IMR-90 (cell line): ENCODE results near the gene SH3BP2. TPM values are rescaled to one million over a fixed set of nuclear protein-coding genes. Genes with fewer than 3 reads are reported as not detected.
A peak's percentile ranks its signal among the peaks of the same experiment; 100 is the strongest.

Experiments used
- ATAC-seq: fragments of 200-7000 bp; cut with Tn5 transposase; 2 replicates; pipeline ENCODE4 v1.9.1; 2020; ENCODE audit warnings: low read depth, mild to moderate bottlenecking, moderate library complexity
- BruUV-seq: library from RNA; stranded (reverse); fragments of 400-500 nt; replicated peaks from 2 replicates; lab custom pipeline; 2021; lab: Mats Ljungman, UMichigan
- CTCF ChIA-PET: fragments of 300-600 bp; formaldehyde crosslinking; extraction: SDS; loops from one replicate; lab custom pipeline; 2021; ENCODE audit warnings: antibody characterized with exemption; lab: Yijun Ruan, JAX
- POLR2A ChIA-PET: fragments of 300-600 bp; sonication (Branson Sonifier 250); formaldehyde crosslinking; loops from one replicate; lab custom pipeline; 2022; ENCODE audit warnings: antibody characterized with exemption; ENCODE audit not compliant: unreplicated experiment; lab: Charles Lee
- DNase-seq: peaks from one replicate; pipeline ENCODE4 v3.0.0; 2013
- H2AFZ ChIP-seq: replicated peaks from 2 replicates; pipeline ENCODE3; 2013; ENCODE audit warnings: low read length, mild to moderate bottlenecking; ENCODE audit not compliant: poor library complexity
- H2AK5ac ChIP-seq: 2 replicates; pipeline ENCODE4 v1.6.1; 2013; ENCODE audit warnings: low read depth, low read length, inconsistent platforms
- H2AK9ac ChIP-seq: replicated peaks from 2 replicates; pipeline ENCODE3; 2013; ENCODE audit warnings: mild to moderate bottlenecking, low read depth, low read length, moderate library complexity; ENCODE audit not compliant: poor library complexity
- H2BK120ac ChIP-seq: 2 replicates; pipeline ENCODE4 v1.6.1; 2013; ENCODE audit warnings: low read depth, low read length, inconsistent platforms
- H2BK15ac ChIP-seq: 3 replicates; pipeline ENCODE4 v1.6.1; 2013; ENCODE audit warnings: low read depth, low read length, inconsistent platforms
- H2BK20ac ChIP-seq: 2 replicates; pipeline ENCODE4 v1.6.1; 2013; ENCODE audit warnings: low read depth, mild to moderate bottlenecking, inconsistent platforms, low read length, moderate library complexity
- H2BK5ac ChIP-seq: 2 replicates; pipeline ENCODE4 v1.6.1; 2013; ENCODE audit warnings: mild to moderate bottlenecking, low read depth, low read length, inconsistent platforms; ENCODE audit not compliant: poor library complexity, severe bottlenecking
- H3K14ac ChIP-seq: replicated peaks from 2 replicates; pipeline ENCODE4 v1.6.1; 2013; ENCODE audit warnings: low read depth, low read length, inconsistent platforms
- H3K18ac ChIP-seq: 2 replicates; pipeline ENCODE4 v1.6.1; 2013; ENCODE audit warnings: low read depth, low read length, control low read depth
- H3K23ac ChIP-seq: 2 replicates; pipeline ENCODE4 v1.6.1; 2013; ENCODE audit warnings: low read depth, low read length, inconsistent platforms
- H3K27ac ChIP-seq: 2 replicates; pipeline ENCODE4 v1.5.1; 2013; ENCODE audit warnings: mild to moderate bottlenecking, control low read depth, low read length; ENCODE audit not compliant: insufficient read depth
- H3K27me3 ChIP-seq: 2 replicates; pipeline ENCODE4 v1.6.1; 2013; ENCODE audit warnings: low read length; ENCODE audit not compliant: control insufficient read depth, insufficient read depth
- H3K36me3 ChIP-seq: 2 replicates; pipeline ENCODE4 v1.6.1; 2013; ENCODE audit warnings: low read length, mixed read lengths; ENCODE audit not compliant: control insufficient read depth, insufficient read depth
- H3K4ac ChIP-seq: 2 replicates; pipeline ENCODE4 v1.6.1; 2013; ENCODE audit warnings: low read depth, low read length, inconsistent platforms
- H3K4me1 ChIP-seq: 2 replicates; pipeline ENCODE4 v1.6.1; 2013; ENCODE audit warnings: low read length, mixed read lengths; ENCODE audit not compliant: control insufficient read depth, insufficient read depth
- H3K4me2 ChIP-seq: 2 replicates; pipeline ENCODE4 v1.6.1; 2013; ENCODE audit warnings: low read depth, mild to moderate bottlenecking, control low read depth, low read length, moderate library complexity
- H3K4me3 ChIP-seq: 2 replicates; pipeline ENCODE4 v1.5.1; 2013; ENCODE audit warnings: low read depth, mild to moderate bottlenecking, control low read depth, low read length, moderate library complexity; ENCODE audit not compliant: insufficient read depth
- H3K56ac ChIP-seq: 2 replicates; pipeline ENCODE4 v1.6.1; 2013; ENCODE audit warnings: low read length, inconsistent platforms; ENCODE audit not compliant: insufficient read depth; ENCODE audit errors: extremely low read depth
- H3K79me1 ChIP-seq, 2 experiments: 2 replicates each; pipeline ENCODE4 v1.6.1; 2013; ENCODE audit warnings: low read length in 2 of 2, inconsistent platforms in 1 of 2, low read depth in 1 of 2
- H3K9ac ChIP-seq: 2 replicates; pipeline ENCODE4 v1.6.1; 2013; ENCODE audit warnings: low read depth, low read length, control low read depth
- H3K9me1 ChIP-seq: 2 replicates; pipeline ENCODE4 v1.6.1; 2013; ENCODE audit warnings: low read length, inconsistent platforms; ENCODE audit not compliant: insufficient read depth
- H3K9me3 ChIP-seq: 2 replicates; pipeline ENCODE4 v1.6.1; 2013; ENCODE audit warnings: low read length; ENCODE audit not compliant: control insufficient read depth, insufficient read depth
- H4K20me1 ChIP-seq: 2 replicates; pipeline ENCODE4 v1.6.1; 2013; ENCODE audit warnings: low read length, inconsistent platforms; ENCODE audit not compliant: insufficient read depth
- H4K5ac ChIP-seq: 2 replicates; pipeline ENCODE4 v1.6.1; 2013; ENCODE audit warnings: mild to moderate bottlenecking, low read depth, low read length, control low read depth
- H4K8ac ChIP-seq, 2 experiments: 2 replicates each; pipeline ENCODE4 v1.6.1; 2013; ENCODE audit warnings: low read depth in 2 of 2, low read length in 2 of 2, control low read depth in 1 of 2, inconsistent platforms in 1 of 2
- H4K91ac ChIP-seq: 2 replicates; pipeline ENCODE4 v1.6.1; 2013; ENCODE audit warnings: low read depth, low read length, inconsistent platforms; ENCODE audit not compliant: insufficient read depth
- BHLHE40 ChIP-seq: fragments of 150-350 bp; IDR thresholded peaks from 2 replicates; pipeline ENCODE4 v1.6.1; 2016; ENCODE audit warnings: mild to moderate bottlenecking, low read depth, low read length
- CEBPB ChIP-seq: IDR thresholded peaks from 2 replicates; pipeline ENCODE4 v1.6.1; 2012; ENCODE audit warnings: low read depth, low read length, improper control_type of control experiment
- CHD1 ChIP-seq: IDR thresholded peaks from 2 replicates; pipeline ENCODE4 v1.6.1; 2012; ENCODE audit warnings: low read depth, low read length, improper control_type of control experiment
- ELK1 ChIP-seq: fragments of 150-350 bp; IDR thresholded peaks from 2 replicates; pipeline ENCODE4 v1.6.1; 2016; ENCODE audit warnings: low read depth, mild to moderate bottlenecking, low read length, moderate library complexity, borderline replicate concordance
- FOS ChIP-seq: fragments of 150-350 bp; IDR thresholded peaks from 2 replicates; pipeline ENCODE4 v1.6.1; 2016; ENCODE audit warnings: low read depth, low read length
- MAFK ChIP-seq: IDR thresholded peaks from 2 replicates; pipeline ENCODE4 v1.6.1; 2012; ENCODE audit warnings: low read depth, low read length, improper control_type of control experiment
- MAZ ChIP-seq: IDR thresholded peaks from 2 replicates; pipeline ENCODE4 v1.6.1; 2012; ENCODE audit warnings: low read depth, mild to moderate bottlenecking, low read length, improper control_type of control experiment, moderate library complexity, borderline replicate concordance
- MXI1 ChIP-seq: IDR thresholded peaks from 2 replicates; pipeline ENCODE4 v1.6.1; 2012; ENCODE audit warnings: low read depth, mild to moderate bottlenecking, low read length, moderate library complexity, borderline replicate concordance
- NFE2L2 ChIP-seq: fragments of 150-350 bp; IDR thresholded peaks from 2 replicates; pipeline ENCODE4 v1.6.1; 2016; ENCODE audit warnings: low read depth, mild to moderate bottlenecking, low read length
- RAD21 ChIP-seq: IDR thresholded peaks from 2 replicates; pipeline ENCODE4 v1.6.1; 2012; ENCODE audit warnings: low read length, improper control_type of control experiment
- RCOR1 ChIP-seq: IDR thresholded peaks from 2 replicates; pipeline ENCODE4 v1.6.1; 2012; ENCODE audit warnings: mild to moderate bottlenecking, low read length, improper control_type of control experiment; ENCODE audit not compliant: insufficient replicate concordance
- RFX5 ChIP-seq: IDR thresholded peaks from 2 replicates; pipeline ENCODE4 v1.8.0; 2012; ENCODE audit warnings: low read depth, mild to moderate bottlenecking, low read length, moderate library complexity
- SMC3 ChIP-seq: fragments of 150-350 bp; IDR thresholded peaks from 2 replicates; pipeline ENCODE4 v1.6.1; 2016; ENCODE audit warnings: low read depth, mild to moderate bottlenecking, antibody characterized with exemption, low read length, moderate library complexity
- USF2 ChIP-seq: fragments of 150-350 bp; IDR thresholded peaks from 2 replicates; pipeline ENCODE4 v1.6.1; 2017; ENCODE audit warnings: mild to moderate bottlenecking, antibody characterized with exemption, low read length, low read depth
- WGBS, 2 experiments: methylation state at CpG; one replicate each; pipeline versions ENCODE4 v1.1.5 to v1.1.7; 2013; ENCODE audit warnings: missing lambda C conversion rate in 2 of 2; ENCODE audit not compliant: insufficient read length in 1 of 2; ENCODE audit errors: extremely low coverage in 2 of 2; 5-methylcytosine and 5-hydroxymethylcytosine counted together
- dilution Hi-C: fragments of 300-500 bp; cut with HindIII; formaldehyde crosslinking; loops from one replicate; pipeline ENCODE4 v1.14.3; 2018; ENCODE audit warnings: low sequenced_read_pairs; ENCODE audit not compliant: unreplicated experiment
- in situ Hi-C: fragments of 300-500 bp; cut with MboI; formaldehyde crosslinking; loops from 3 replicates; pipeline ENCODE4 v1.14.3; 2019; ENCODE audit warnings: low sequenced_read_pairs, inconsistent platforms, mixed read lengths
- intact Hi-C: fragments of 100-400 bp; cut with micrococcal nuclease; formaldehyde crosslinking; loops from 2 replicates; pipeline ENCODE4 v1.10.0; 2022
- polyA plus RNA-seq, 3 experiments: library from polyadenylated mRNA; depleted of rRNA; stranded (reverse); fragments of >200 nt; gene quantifications; 2 replicates each; pipeline ENCODE4 v1.2.3, GENCODE V29; 2012; ENCODE audit warnings: low replicate concordance in 1 of 3
- total RNA-seq: library from RNA; depleted of rRNA; stranded (reverse); fragments of >200 nt; gene quantifications from 2 replicates; pipeline ENCODE4 v1.2.3, GENCODE V29; 2012

The SH3BP2 gene
- total and polyA plus RNA-seq, 2 of the 4 experiments (the other 2 are of a cell fraction): 9.0 to 37.2 TPM

GRCh38 chr4:2745981-2746806 is 46.7 kb upstream of the SH3BP2 start:
- Histone ChIP-seq H3K27ac (peak overlapping the region; percentile 39; the same call in 1 of the 2 replicates), H3K14ac (peak overlapping the region; percentile 52; the same call in 1 of the 2 replicates), H4K5ac (no peak overlapping the region), H3K4ac (peak overlapping the region; percentile 68), H2AK5ac (peak overlapping the region; percentile 80), H3K56ac (no peak overlapping the region), H3K36me3 (peaks cover 49% of the 10 kb centered on the region), H3K4me2 (peak overlapping the region; percentile 31; the same call in 1 of the 2 replicates), H3K79me1 (peaks cover 25 to 88% of the 10 kb centered on the region in 2 experiments; a peak in 3 of 4 replicates), H2BK15ac (no peak overlapping the region; the same call in 2 of the 3 replicates), H3K9ac (no peak overlapping the region), H2BK5ac (peak overlapping the region; percentile 64), H2BK120ac (peak overlapping the region; percentile 49; the same call in 1 of the 2 replicates), H3K27me3 (no peaks in the 10 kb centered on the region), H2BK20ac (peak overlapping the region; percentile 59; the same call in 1 of the 2 replicates), H3K4me3 (no peak overlapping the region), H4K91ac (0 out of 2 replicates have a peak overlapping the region, but pooled peaks have one; percentile 21), H3K9me1 (peaks cover 48% of the 10 kb centered on the region), H3K9me3 (no peaks in the 10 kb centered on the region), H4K8ac (no peak overlapping the region; a peak in 1 of 4 replicates), H2AK9ac (peak overlapping the region; percentile 71), H3K18ac (no peak overlapping the region), H4K20me1 (peaks cover 32% of the 10 kb centered on the region), H3K23ac (no peak overlapping the region), H2AFZ (peak overlapping the region; percentile 58), H3K4me1 (peaks cover 28% of the 10 kb centered on the region)
- no TSS peak for BruUV-seq
- intact Hi-C loops: no loop called here
- ChIA-PET CTCF (interaction anchor here (0.5 to 0.9 kb wide), 3 partner anchors 15 to 41 kb away, joined by 4 to 10 read pairs (median 4); no protein-coding TSS in a partner anchor), POLR2A (no interaction called here)
- 41% methylated on average over 6 of the region's 21 CpGs; no CpG with 5 or more reads in 1 of the 2 experiments for WGBS, 2 experiments
- dilution Hi-C loops: no loop called here
- DNase-seq (peak; percentile 85), ATAC-seq (peak; percentile 78)
- in situ Hi-C loops: no loop called here
- no peak for TF ChIP-seq USF2
- TF ChIP-seq CEBPB: no peak
- 0 out of 2 replicates have a peak, but pooled peaks have one; percentile 31 for TF ChIP-seq MAZ
- peak; percentile 12; the same call in 1 of the 2 replicates for TF ChIP-seq RAD21
- TF ChIP-seq RCOR1: no peak
- TF ChIP-seq MAFK: no peak
- TF ChIP-seq RFX5: no peak
- peak; percentile 69 for TF ChIP-seq FOS
- TF ChIP-seq BHLHE40: peak; percentile 25; the same call in 1 of the 2 replicates
- TF ChIP-seq CHD1: no peak
- 0 out of 2 replicates have a peak, but pooled peaks have one; percentile 14 for TF ChIP-seq MXI1
- no peak for TF ChIP-seq ELK1
- TF ChIP-seq SMC3: no peak
- TF ChIP-seq NFE2L2: no peak
